ENCODE results near the gene TNNT2. TPM values are rescaled to one million over a fixed set of nuclear protein-coding genes. Genes with fewer than 3 reads are reported as not detected.
A peak's percentile ranks its signal among the peaks of the same experiment; 100 is the strongest.

Gene TNNT2
- total RNA-seq, 6 experiments from 2014 or later: 0.18 to 1.1 (median 0.24) TPM; not detected in 3

DNA sequence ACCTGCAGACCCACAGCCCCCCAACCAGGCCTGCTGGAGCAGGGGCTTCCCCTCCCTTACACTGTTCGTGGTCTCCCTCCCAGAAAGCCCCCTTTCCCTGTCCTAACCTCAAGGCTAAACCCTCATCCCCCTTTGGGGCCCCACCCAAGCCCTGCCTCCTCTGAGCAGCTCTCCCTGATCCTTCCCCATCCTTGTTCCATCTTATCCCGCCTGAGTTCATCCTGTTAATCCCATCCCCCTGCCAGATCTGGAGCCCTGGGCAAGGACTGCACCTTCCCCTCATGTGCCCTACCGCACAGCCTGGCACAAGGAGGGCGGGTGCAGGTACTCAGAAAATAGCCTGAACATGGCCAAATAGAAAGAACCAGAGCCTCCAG is 6.9 kb upstream of the TNNT2 start:
- ATAC-seq (no peak), DNase-seq (no peak)
- H3K27me3 ChIP-seq: no peaks in the 10 kb centered on the region
- WGBS (ENCODE audit: insufficient coverage, low coverage, low lambda C conversion rate, missing lambda C conversion rate): 43% methylated on average over 3 of the region's 4 CpGs
- H3K36me3 ChIP-seq: peaks cover 0 to 16% (median 4%) of the 10 kb centered on the region in 4 donors
- no peaks in the 10 kb centered on the region for H3K9me3 ChIP-seq
- no peak overlapping the region for H3K27ac ChIP-seq
- intact Hi-C loops (cut with DNase I): no loop called here
- no peak overlapping the region for H3K4me3 ChIP-seq
- no peaks in the 10 kb centered on the region for H3K4me1 ChIP-seq
- TF ChIP-seq, protein P1, sequence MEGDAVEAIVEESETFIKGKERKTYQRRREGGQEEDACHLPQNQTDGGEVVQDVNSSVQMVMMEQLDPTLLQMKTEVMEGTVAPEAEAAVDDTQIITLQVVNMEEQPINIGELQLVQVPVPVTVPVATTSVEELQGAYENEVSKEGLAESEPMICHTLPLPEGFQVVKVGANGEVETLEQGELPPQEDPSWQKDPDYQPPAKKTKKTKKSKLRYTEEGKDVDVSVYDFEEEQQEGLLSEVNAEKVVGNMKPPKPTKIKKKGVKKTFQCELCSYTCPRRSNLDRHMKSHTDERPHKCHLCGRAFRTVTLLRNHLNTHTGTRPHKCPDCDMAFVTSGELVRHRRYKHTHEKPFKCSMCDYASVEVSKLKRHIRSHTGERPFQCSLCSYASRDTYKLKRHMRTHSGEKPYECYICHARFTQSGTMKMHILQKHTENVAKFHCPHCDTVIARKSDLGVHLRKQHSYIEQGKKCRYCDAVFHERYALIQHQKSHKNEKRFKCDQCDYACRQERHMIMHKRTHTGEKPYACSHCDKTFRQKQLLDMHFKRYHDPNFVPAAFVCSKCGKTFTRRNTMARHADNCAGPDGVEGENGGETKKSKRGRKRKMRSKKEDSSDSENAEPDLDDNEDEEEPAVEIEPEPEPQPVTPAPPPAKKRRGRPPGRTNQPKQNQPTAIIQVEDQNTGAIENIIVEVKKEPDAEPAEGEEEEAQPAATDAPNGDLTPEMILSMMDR (IDR thresholded peaks at IDR 0.05): no peak
- no peak for TF ChIP-seq POLR2A (IDR thresholded peaks at IDR 0.05)

DNA sequence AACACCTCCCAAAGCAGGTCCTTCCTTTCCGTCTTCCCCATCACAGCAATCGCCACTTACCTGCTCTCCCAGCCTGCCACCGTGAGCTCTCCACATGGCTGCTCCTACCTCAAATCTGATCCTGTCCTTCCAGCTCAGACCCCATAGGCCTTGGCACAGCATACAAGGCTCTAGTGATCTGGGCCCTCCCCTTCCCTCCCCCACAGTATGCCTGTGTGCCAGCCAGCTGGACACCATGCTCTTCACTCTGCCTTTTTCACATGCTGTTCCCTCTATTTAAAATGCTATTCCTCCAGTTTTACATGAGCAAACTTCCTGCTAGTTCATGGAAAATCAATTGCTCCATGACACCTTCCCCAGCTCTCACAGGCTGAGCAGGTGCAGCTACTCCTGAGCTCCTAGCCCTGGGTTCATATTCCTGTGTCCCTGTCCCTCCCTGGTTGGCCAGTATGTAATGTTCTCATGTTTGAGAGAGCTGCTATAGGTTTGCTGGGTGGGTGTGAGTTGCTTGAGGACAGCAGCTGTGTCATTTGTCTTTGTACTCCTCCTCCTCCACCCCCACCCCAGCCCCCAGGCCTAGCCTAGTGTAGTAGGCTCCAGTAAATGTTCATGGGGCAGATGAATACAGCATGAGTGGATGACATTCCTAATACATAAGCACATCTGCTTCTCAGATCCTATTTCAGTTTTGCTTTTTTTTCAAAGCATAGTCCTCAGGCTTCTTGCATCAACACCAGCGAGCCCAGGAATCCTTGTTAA is 6.3 kb upstream of the TNNT2 start:
- Histone ChIP-seq H3K36me3 (peaks cover 0 to 16% (median 4%) of the 10 kb centered on the region in 4 donors), H3K4me1 (no peaks in the 10 kb centered on the region), H3K27ac (no peak overlapping the region), H3K27me3 (no peaks in the 10 kb centered on the region), H3K4me3 (no peak overlapping the region), H3K9me3 (no peaks in the 10 kb centered on the region)
- intact Hi-C loops (cut with DNase I): no loop called here
- TF ChIP-seq POLR2A (IDR thresholded peaks at IDR 0.05): no peak
- TF ChIP-seq, protein P1 (IDR thresholded peaks at IDR 0.05): no peak
- WGBS (ENCODE audit: insufficient coverage, low coverage, low lambda C conversion rate, missing lambda C conversion rate): 89% methylated on average over 4 of the region's 4 CpGs
- ATAC-seq (no peak), DNase-seq (no peak)

DNA sequence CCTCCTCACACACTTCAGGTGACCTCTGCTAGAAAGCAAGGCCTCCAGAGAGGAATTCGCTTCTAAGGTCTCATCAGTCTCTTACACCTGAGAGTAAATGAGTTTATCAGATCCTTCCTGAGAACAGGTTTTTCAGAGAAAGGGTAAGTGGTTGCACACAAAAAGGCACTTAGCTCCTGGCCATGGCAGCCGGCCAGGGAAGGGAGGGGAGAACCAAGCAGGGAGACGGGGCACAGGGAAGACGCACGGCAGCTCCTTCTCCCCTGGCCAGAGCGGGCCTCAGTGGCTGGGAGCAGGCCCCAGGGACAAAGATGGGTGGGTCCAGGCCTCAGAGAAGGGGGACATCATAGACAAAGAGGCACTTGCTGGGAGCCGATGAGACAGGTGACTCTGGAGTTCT is 3.6 kb upstream of the TNNT2 start:
- intact Hi-C loops (cut with DNase I): no loop called here
- no peak for DNase-seq
- Histone ChIP-seq H3K9me3 (no peaks in the 10 kb centered on the region), H3K4me1 (no peaks in the 10 kb centered on the region), H3K36me3 (peaks cover 0 to under 1% (median 0%) of the 10 kb centered on the region in 4 donors), H3K27me3 (no peaks in the 10 kb centered on the region), H3K27ac (no peak overlapping the region), H3K4me3 (no peak overlapping the region)
- WGBS (ENCODE audit: insufficient coverage, low coverage, low lambda C conversion rate, missing lambda C conversion rate): 69% methylated on average over 3 of the region's 7 CpGs
- no peak for ATAC-seq
- TF ChIP-seq, protein P1 (IDR thresholded peaks at IDR 0.05): no peak
- TF ChIP-seq POLR2A (IDR thresholded peaks at IDR 0.05): no peak

DNA sequence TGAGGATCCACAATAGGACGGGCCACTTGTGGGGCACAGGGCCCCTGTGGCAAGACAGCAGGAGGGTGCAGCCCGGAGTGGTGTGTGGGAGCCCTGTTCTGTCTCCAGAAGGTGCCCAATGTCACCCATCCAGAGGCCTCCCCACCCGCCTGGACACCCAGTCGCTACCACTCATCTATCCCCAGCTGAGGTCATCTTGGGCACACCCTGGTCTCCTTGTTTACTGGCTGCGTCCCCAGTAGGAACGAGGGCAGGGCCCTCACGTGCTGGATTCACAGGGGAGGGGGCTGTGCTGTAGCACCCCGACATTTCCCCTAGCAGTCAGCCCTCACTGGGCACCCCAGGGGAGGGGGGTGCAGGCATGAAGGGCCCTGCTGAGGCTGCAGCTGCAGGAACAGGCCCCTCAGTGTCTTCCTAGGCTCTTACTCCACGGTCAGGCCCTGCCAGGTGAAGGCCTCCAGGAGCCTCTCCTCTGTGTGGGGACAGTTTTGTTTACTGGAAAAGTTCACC is 2.3 kb upstream of the TNNT2 start:
- no peaks in the 10 kb centered on the region for H3K36me3 ChIP-seq
- H3K27me3 ChIP-seq: no peaks in the 10 kb centered on the region
- peak in 3 of 4 donors; percentile 5 to 11 (median 7) for ATAC-seq
- intact Hi-C loops (cut with DNase I): no loop called here
- H3K4me3 ChIP-seq: no peak overlapping the region
- no peaks in the 10 kb centered on the region for H3K9me3 ChIP-seq
- TF ChIP-seq, protein P1 (IDR thresholded peaks at IDR 0.05): no peak
- no peak for TF ChIP-seq POLR2A (IDR thresholded peaks at IDR 0.05)
- no peak overlapping the region for H3K27ac ChIP-seq
- 60% methylated on average over 2 of the region's 9 CpGs for WGBS (ENCODE audit: insufficient coverage, low coverage, low lambda C conversion rate, missing lambda C conversion rate)
- H3K4me1 ChIP-seq: no peaks in the 10 kb centered on the region
- DNase-seq: no peak
